Measurements from ENCODE around the gene SPAG17.

GRCh38 chr1:118143831-118144230, 41.2 kb downstream of the SPAG17 start:
- no peak for TF ChIP-seq POLR2A (IDR thresholded peaks at IDR 0.05)
- no peak for TF ChIP-seq CTCF (IDR thresholded peaks at IDR 0.05)

All from ovary (tissue), 3 donors.